Common myeloid progenitor, CD34-positive (primary cell): ENCODE measurements around the gene YWHAQ.
"Not testable (repeated sequence)": the region's sequence is repeated elsewhere in the genome, so short reads cannot be mapped to it uniquely, and the experiment has no call there.

Experiments used
- CTCF ChIA-PET: fragments of 350-600 bp; sonication (Branson Sonifier 250); formaldehyde crosslinking; loops from one replicate; lab custom pipeline; 2021; ENCODE audit warnings: antibody characterized with exemption; lab: Charles Lee
- POLR2A ChIA-PET: fragments of 350-600 bp; sonication (Branson Sonifier 250); formaldehyde crosslinking; loops from one replicate; lab custom pipeline; 2021; ENCODE audit warnings: antibody characterized with exemption; lab: Charles Lee
- DNase-seq, 3 donors: peaks; one replicate each; pipeline versions ENCODE4 v3.0.0 to v3.0.0-alpha.2; 2013
- H3K27ac ChIP-seq, 2 experiments: 1 replicate in 1 of 2; 2 replicates in 1 of 2; pipeline ENCODE4 v1.7.0; 2013; ENCODE audit warnings: inconsistent platforms in 2 of 2, low read length in 2 of 2, mild to moderate bottlenecking in 2 of 2, low read depth in 1 of 2, moderate library complexity in 1 of 2; ENCODE audit not compliant: severe bottlenecking in 2 of 2, insufficient read depth in 1 of 2, poor library complexity in 1 of 2
- H3K27me3 ChIP-seq, 5 experiments: replicated peaks in 2 of 5; 1 replicate in 3 of 5; 2 replicates in 2 of 5; pipeline versions ENCODE4 v1.6.1 to v1.7.0; 2013; ENCODE audit warnings: low read length in 4 of 5, mild to moderate bottlenecking in 2 of 5, moderate library complexity in 2 of 5, inconsistent platforms in 1 of 5; ENCODE audit not compliant: insufficient read depth in 5 of 5, control insufficient read depth in 4 of 5
- H3K36me3 ChIP-seq, 4 experiments: 1 replicate in 2 of 4; 2 replicates in 2 of 4; pipeline versions ENCODE4 v1.6.1 to v1.7.0; 2013; ENCODE audit warnings: low read length in 3 of 4, control low read depth in 1 of 4, mild to moderate bottlenecking in 1 of 4; ENCODE audit not compliant: control insufficient read depth in 4 of 4, insufficient read depth in 4 of 4
- H3K4me1 ChIP-seq, 4 experiments: 1 replicate in 3 of 4; 2 replicates in 1 of 4; pipeline versions ENCODE4 v1.6.1 to v1.7.1; 2013; ENCODE audit warnings: low read length in 3 of 4, mild to moderate bottlenecking in 3 of 4, control low read depth in 1 of 4, inconsistent platforms in 1 of 4, moderate library complexity in 1 of 4; ENCODE audit not compliant: control insufficient read depth in 4 of 4, insufficient read depth in 4 of 4; ENCODE audit errors: control extremely low read depth in 1 of 4
- H3K4me3 ChIP-seq, 7 experiments: 1 replicate in 4 of 7; 2 replicates in 3 of 7; pipeline versions ENCODE4 v1.5.1 to v1.7.0; 2013; ENCODE audit warnings: mild to moderate bottlenecking in 7 of 7, low read length in 6 of 7, moderate library complexity in 6 of 7, inconsistent platforms in 2 of 7, low read depth in 2 of 7, control low read depth in 1 of 7; ENCODE audit not compliant: insufficient read depth in 4 of 7, control insufficient read depth in 1 of 7; ENCODE audit errors: extremely low read depth in 1 of 7
- H3K9me3 ChIP-seq, 5 experiments: 1 replicate in 4 of 5; 2 replicates in 1 of 5; pipeline versions ENCODE4 v1.6.1 to v1.7.1; 2013; ENCODE audit warnings: low read length in 4 of 5, mild to moderate bottlenecking in 2 of 5, inconsistent platforms in 1 of 5, low read depth in 1 of 5, moderate library complexity in 1 of 5; ENCODE audit not compliant: control insufficient read depth in 4 of 5, insufficient read depth in 2 of 5; ENCODE audit errors: control extremely low read depth in 1 of 5
- WGBS: methylation state at CpG from one replicate; pipeline ENCODE4 v1.1.5; 2013; ENCODE audit not compliant: insufficient coverage; 5-methylcytosine and 5-hydroxymethylcytosine counted together

YWHAQ gene

GRCh38 chr2:9556121-9556743 is 74.6 kb downstream of the YWHAQ start:
- peak overlapping the region; percentile 82 to 98 (median 91) for H3K4me3 ChIP-seq
- peaks cover 0 to 3% (median under 1%) of the 10 kb centered on the region in 4 experiments for H3K36me3 ChIP-seq
- WGBS: 0% methylated on average over 22 of the region's 32 CpGs
- H3K4me1 ChIP-seq: peaks cover 28 to 50% (median 36%) of the 10 kb centered on the region in 4 experiments
- H3K27ac ChIP-seq: peak overlapping the region; percentile 94 to 97
- ChIA-PET POLR2A (interaction anchor here (0.6 to 3.8 kb wide), 13 partner anchors 8 to 183 kb away, joined by 3 to 25 read pairs (median 3); partner anchors contain the start of gene YWHAQ), CTCF (interaction anchor here (0.6 to 4.0 kb wide), 14 partner anchors 9 to 238 kb away, joined by 3 to 27 read pairs (median 4); no protein-coding TSS in a partner anchor)
- no peaks in the 10 kb centered on the region for H3K9me3 ChIP-seq
- DNase-seq: peak in 1 of 3 donors; percentile 60
- no peaks in the 10 kb centered on the region for H3K27me3 ChIP-seq

DNA sequence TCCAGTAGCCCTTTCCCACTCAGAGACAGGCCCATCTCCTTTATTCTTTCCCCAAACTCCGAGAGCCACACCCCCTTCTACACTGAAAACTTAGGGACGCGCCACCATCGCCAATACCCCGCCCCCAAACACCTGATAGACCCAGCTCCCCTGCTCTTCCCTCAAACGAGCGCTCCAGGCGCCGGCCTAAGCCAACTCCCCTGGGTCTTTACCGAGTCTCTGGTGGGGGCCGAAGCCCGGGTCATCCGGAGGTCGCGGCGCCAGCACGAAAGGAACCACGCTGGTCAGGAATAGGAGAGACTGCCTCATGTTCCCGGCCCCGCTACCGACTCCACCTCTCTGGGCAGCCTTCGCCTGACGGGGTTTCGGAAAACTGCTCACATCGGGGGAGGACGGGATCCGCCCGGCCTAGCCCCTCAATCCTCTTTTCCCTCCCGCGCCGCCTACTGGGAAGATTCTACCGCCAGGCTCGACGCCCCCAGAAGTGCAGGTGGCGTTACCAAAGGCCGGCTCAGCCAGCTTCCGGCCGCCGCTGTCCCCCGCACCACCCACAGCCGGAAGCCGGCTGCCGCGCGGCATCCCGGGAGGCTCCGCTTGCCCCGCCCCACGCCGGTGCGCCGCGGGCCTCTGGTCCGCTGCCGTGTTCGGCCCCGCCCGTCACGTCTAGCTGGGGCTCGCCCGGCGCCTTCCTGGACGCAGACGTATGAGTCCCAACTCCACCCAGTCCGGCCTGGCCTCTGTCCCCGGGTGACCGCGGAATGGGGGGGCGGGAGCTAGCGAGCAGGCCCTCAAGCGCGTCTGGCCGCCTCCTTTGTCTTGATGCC is 75.3 kb downstream of the YWHAQ start, which contains the start of gene ADAM17:
Gene ADAM17 (minus strand): TSS at position 534 of the 824 bp plus-strand sequence. CDS start 225 bp downstream, at position 309.
- no peaks in the 10 kb centered on the region for H3K27me3 ChIP-seq
- no peaks in the 10 kb centered on the region for H3K9me3 ChIP-seq
- POLR2A ChIA-PET: interaction anchor here (0.6 to 3.8 kb wide), 18 partner anchors 8 to 126 kb away, joined by 3 to 25 read pairs (median 3); partner anchors contain the start of gene YWHAQ
- H3K27ac ChIP-seq: peak within 1 kb of the TSS; percentile 94 to 97
- WGBS: under 1% methylated on average over 57 of the region's 73 CpGs
- H3K4me1 ChIP-seq: peaks cover 28 to 53% (median 36%) of the 10 kb centered on the region in 4 experiments
- peak; percentile 89 to 95 (median 89) for DNase-seq
- H3K4me3 ChIP-seq: peak within 1 kb of the TSS; percentile 82 to 98 (median 91)
- CTCF ChIA-PET: interaction anchor here (0.6 to 4.0 kb wide), 14 partner anchors 9 to 239 kb away, joined by 3 to 27 read pairs (median 3); no protein-coding TSS in a partner anchor
- peaks cover 0 to 3% (median under 1%) of the 10 kb centered on the region in 4 experiments for H3K36me3 ChIP-seq

DNA sequence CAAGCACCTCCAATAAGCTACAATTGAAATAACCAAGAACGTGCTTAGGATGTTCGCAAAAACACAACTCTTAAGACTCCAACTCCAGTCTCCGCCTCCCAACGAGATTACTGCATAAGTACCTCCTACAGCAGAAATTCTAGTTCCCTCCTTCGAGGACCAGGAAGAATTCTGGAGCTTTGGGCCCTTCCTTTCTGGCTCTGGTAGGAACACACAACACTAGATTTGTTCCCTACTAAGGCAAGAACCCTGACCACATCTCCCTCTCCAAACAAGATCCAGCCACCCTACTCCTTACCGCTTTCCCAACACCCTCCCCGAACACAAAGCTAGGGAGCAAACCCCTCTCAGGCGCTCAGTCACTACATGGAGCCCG is 75.9 kb downstream of the YWHAQ start:
- H3K4me3 ChIP-seq: peak overlapping the region; percentile 82 to 98 (median 91)
- no peaks in the 10 kb centered on the region for H3K27me3 ChIP-seq
- H3K27ac ChIP-seq: peak overlapping the region; percentile 94 to 97
- H3K36me3 ChIP-seq: peaks cover 0 to 3% (median under 1%) of the 10 kb centered on the region in 4 experiments
- ChIA-PET POLR2A (interaction anchor here (0.6 to 3.8 kb wide), 12 partner anchors 11 to 76 kb away, joined by 3 to 25 read pairs (median 4); partner anchors contain the start of gene YWHAQ), CTCF (interaction anchor here (1.5 to 4.0 kb wide), 6 partner anchors 11 to 36 kb away, joined by 3 to 27 read pairs (median 10); no protein-coding TSS in a partner anchor)
- H3K4me1 ChIP-seq: peaks cover 28 to 56% (median 36%) of the 10 kb centered on the region in 4 experiments
- no peaks in the 10 kb centered on the region for H3K9me3 ChIP-seq
- DNase-seq: peak; percentile 63 to 89 (median 80)
- 0% methylated on average over 9 of the region's 9 CpGs for WGBS

GRCh38 chr2:9552219-9553178 is 78.3 kb downstream of the YWHAQ start:
- peak overlapping the region; percentile 64 to 75 for H3K27ac ChIP-seq
- ChIA-PET CTCF (interaction anchor here (1.1 to 3.7 kb wide), 3 partner anchors 13 to 47 kb away, joined by 3 to 17 read pairs (median 4); no protein-coding TSS in a partner anchor), POLR2A (interaction anchor here (0.6 kb wide), 2 partner anchors 23 to 26 kb away, joined by 3 to 4 read pairs; no protein-coding TSS in a partner anchor)
- WGBS: 0% methylated on average over 1 of the region's 2 CpGs
- peak; percentile 73 to 89 (median 82) for DNase-seq
- no peaks in the 10 kb centered on the region for H3K9me3 ChIP-seq
- H3K36me3 ChIP-seq: no peaks in the 10 kb centered on the region
- no peaks in the 10 kb centered on the region for H3K27me3 ChIP-seq
- H3K4me3 ChIP-seq: peak overlapping the region in 5 of 7 experiments; percentile 6 to 61 (median 15)
- H3K4me1 ChIP-seq: peaks cover 36 to 69% (median 46%) of the 10 kb centered on the region in 4 experiments

DNA sequence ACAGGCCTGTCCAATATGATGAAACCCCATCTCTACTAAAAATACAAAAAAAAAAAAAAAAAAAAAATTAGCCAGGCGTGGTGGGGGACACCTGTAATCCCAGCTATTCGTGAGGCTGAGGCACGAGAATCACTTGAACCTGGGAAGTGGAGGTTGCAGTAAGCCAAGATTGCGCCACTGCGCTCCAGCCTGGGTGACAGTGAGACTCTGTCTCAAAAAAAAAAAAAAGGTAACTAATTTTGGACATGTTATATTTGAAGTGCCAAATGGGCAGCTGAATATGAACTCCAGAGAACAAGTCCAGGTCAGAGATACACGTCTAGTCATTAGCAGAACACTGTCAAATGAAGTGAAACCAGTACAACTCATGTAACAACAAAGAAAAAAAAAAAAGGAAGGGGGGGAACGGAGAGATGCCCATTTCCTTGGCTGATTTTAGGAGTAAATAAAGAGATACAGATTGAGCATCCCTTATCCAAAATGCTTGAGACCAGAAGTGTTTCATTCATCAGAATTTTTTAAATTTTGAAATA is 79.9 kb downstream of the YWHAQ start:
- H3K27ac ChIP-seq, H3K4me3 ChIP-seq, H3K9me3 ChIP-seq, H3K27me3 ChIP-seq, H3K36me3 ChIP-seq: not testable (repeated sequence)
- ChIA-PET POLR2A (interaction anchor here (0.6 to 0.7 kb wide), 3 partner anchors 11 to 31 kb away, joined by 3 to 4 read pairs (median 3); no protein-coding TSS in a partner anchor), CTCF (interaction anchor here (3.7 kb wide), 1 partner anchor 11 kb away, joined by 17 read pairs; no protein-coding TSS in a partner anchor)
- 93% methylated on average over 3 of the region's 7 CpGs for WGBS
- H3K4me1 ChIP-seq: peaks cover 30 to 59% (median 45%) of the 10 kb centered on the region in 4 experiments
- peak in 1 of 3 donors; percentile 23 for DNase-seq
